Tibial nerve (tissue), 4 donors: ENCODE results near the gene WTAP. TPM values are rescaled to one million over a fixed set of nuclear protein-coding genes. Genes with fewer than 3 reads are reported as not detected.
A peak's percentile ranks its signal among the peaks of the same experiment; 100 is the strongest.

Experiments used
- DNase-seq, 2 donors: peaks; one replicate each; pipeline ENCODE4 v3.0.0-alpha.2; 2019; ENCODE audit warnings: low spot score in 2 of 2
- H3K27ac ChIP-seq, 4 donors: fragments of 200-600 bp; sonication (generic) in 3 of 4; one replicate each; pipeline ENCODE4 v1.5.1; 2017 to 2019; ENCODE audit warnings: mild to moderate bottlenecking in 1 of 4
- H3K27me3 ChIP-seq, 2 donors: fragments of 200-600 bp; sonication (generic) in 1 of 2; one replicate each; pipeline versions ENCODE4 v1.5.1 to v1.6.0; 2017 to 2019
- H3K36me3 ChIP-seq, 3 donors: fragments of 200-600 bp; sonication (generic); one replicate each; pipeline ENCODE4 v1.5.1; 2018 to 2019
- H3K4me1 ChIP-seq, 4 donors: fragments of 200-600 bp; sonication (generic) in 3 of 4; one replicate each; pipeline ENCODE4 v1.5.1; 2017 to 2019
- H3K4me3 ChIP-seq, 4 donors: fragments of 200-600 bp; sonication (generic) in 3 of 4; one replicate each; pipeline ENCODE4 v1.5.1; 2017 to 2019; ENCODE audit warnings: mild to moderate bottlenecking in 1 of 4, moderate library complexity in 1 of 4
- H3K9me3 ChIP-seq, 4 donors: fragments of 200-600 bp; sonication (generic) in 3 of 4; one replicate each; pipeline ENCODE4 v1.5.1; 2017 to 2019
- EP300 ChIP-seq, 2 donors: sonication (generic); formaldehyde crosslinking; IDR thresholded peaks; one replicate each; pipeline ENCODE4 v1.6.1; 2017; ENCODE audit warnings: antibody characterized with exemption in 2 of 2, mild to moderate bottlenecking in 1 of 2
- POLR2A ChIP-seq, 2 donors: fragments of 450-650 bp; IDR thresholded peaks; one replicate each; pipeline ENCODE4 v1.6.1; 2017; ENCODE audit warnings: antibody characterized with exemption in 2 of 2, mild to moderate bottlenecking in 2 of 2, moderate library complexity in 2 of 2
- WGBS, 2 donors: methylation state at CpG; one replicate each; pipeline ENCODE4 v1.1.5; 2018; 5-methylcytosine and 5-hydroxymethylcytosine counted together
- total RNA-seq, 4 donors: library from RNA; depleted of rRNA; stranded (reverse); fragments of >200 nt; gene quantifications; one replicate each; pipeline ENCODE4 v1.1.0, GENCODE V29; 2016
- TF ChIP-seq, protein P1 (sequence below), 5 experiments: fragments of 200-600 bp in 3 of 5; fragments of 450-650 bp in 2 of 5; sonication (generic) in 3 of 5; IDR thresholded peaks; one replicate each; pipeline ENCODE4 v1.5.1; 2016 to 2019; ENCODE audit warnings: antibody characterized with exemption in 5 of 5, mild to moderate bottlenecking in 3 of 5, moderate library complexity in 2 of 5

The WTAP gene
- total RNA-seq, 4 donors from 2014 or later: 69.3 to 81.4 (median 78.0) TPM

DNA sequence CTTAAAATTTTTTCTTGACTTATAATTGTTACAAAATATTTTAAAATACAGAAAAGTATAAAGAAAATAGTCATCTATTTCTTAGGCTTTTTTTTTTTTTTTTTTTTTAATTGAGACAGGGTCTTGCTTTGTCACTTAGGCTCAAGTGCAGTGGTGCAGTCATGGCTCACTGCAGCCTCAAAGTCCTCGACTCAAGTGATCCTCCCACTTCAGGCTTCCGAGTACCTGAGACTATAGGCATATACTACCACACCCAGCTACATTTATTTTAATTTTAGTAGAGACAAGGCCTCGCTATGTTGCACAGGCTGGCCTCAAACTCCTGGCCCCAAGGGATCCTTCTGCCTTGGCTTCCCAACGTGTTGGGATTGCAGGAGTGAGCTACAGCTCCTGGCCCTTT, 29.2 kb downstream of the WTAP start:
- H3K27ac ChIP-seq: no peak overlapping the region
- no peak overlapping the region for H3K4me3 ChIP-seq
- WGBS, 2 donors: 82 to 83% methylated on average over 4 of the region's 4 CpGs
- DNase-seq: no peak
- TF ChIP-seq POLR2A (IDR thresholded peaks at IDR 0.05) (no peak), EP300 (IDR thresholded peaks at IDR 0.05) (no peak)
- TF ChIP-seq, protein P1, sequence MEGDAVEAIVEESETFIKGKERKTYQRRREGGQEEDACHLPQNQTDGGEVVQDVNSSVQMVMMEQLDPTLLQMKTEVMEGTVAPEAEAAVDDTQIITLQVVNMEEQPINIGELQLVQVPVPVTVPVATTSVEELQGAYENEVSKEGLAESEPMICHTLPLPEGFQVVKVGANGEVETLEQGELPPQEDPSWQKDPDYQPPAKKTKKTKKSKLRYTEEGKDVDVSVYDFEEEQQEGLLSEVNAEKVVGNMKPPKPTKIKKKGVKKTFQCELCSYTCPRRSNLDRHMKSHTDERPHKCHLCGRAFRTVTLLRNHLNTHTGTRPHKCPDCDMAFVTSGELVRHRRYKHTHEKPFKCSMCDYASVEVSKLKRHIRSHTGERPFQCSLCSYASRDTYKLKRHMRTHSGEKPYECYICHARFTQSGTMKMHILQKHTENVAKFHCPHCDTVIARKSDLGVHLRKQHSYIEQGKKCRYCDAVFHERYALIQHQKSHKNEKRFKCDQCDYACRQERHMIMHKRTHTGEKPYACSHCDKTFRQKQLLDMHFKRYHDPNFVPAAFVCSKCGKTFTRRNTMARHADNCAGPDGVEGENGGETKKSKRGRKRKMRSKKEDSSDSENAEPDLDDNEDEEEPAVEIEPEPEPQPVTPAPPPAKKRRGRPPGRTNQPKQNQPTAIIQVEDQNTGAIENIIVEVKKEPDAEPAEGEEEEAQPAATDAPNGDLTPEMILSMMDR (IDR thresholded peaks at IDR 0.05): no peak
- H3K27me3 ChIP-seq: no peaks in the 10 kb centered on the region
- H3K36me3 ChIP-seq: peaks cover 0 to 64% (median 8%) of the 10 kb centered on the region in 3 donors
- no peaks in the 10 kb centered on the region for H3K9me3 ChIP-seq
- peaks cover 0 to 13% (median 9%) of the 10 kb centered on the region in 4 donors for H3K4me1 ChIP-seq

DNA sequence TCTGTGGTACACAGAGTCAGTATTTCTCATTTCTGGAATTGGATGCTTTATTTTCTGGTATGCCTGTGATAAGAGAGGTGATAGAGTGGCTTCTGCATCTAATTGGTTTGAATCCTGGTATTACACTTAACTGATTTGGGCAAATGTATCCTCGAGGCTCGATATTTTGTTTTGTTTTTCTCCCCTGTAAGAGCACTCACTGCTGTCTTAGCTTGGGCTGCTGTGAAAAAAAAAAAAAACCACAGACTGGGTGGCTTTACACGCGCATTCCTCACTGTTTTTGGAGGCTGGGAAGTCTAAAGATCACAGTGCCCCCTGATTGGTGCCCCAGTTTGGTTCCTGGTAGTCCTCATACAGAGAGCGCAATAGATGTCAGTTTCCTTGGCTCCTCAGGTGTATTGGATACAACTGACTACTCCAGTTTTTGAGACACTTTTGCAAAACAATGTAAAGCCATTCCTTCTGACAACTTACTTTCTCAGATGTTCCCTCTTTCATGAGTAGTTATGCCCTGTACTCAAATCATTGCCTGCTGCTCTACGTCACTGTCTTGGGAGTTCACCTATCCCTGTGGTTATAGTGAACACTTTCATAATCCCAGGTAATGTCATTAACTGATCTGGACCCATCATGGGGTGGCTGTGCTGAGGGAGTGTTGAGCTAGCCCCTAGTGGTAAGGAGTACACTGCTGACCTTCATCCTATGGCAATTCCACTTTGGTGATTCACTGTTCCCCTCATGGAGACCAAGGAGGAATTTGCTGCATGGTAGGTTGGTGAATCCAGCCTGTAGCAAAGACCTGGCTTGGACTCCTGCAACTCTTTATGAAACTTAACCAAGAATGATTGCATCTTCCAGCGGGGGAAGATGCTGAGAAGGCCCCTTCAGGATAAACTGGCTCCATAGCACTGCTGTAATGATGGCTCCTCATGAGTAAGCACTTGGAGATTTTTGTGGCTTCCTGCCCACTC, 31.0 kb downstream of the WTAP start:
- no peak for DNase-seq
- Histone ChIP-seq H3K36me3 (peaks cover 0 to 47% (median 8%) of the 10 kb centered on the region in 3 donors), H3K4me1 (peaks cover 0 to 22% (median 17%) of the 10 kb centered on the region in 4 donors), H3K27me3 (no peaks in the 10 kb centered on the region), H3K4me3 (no peak overlapping the region), H3K27ac (no peak overlapping the region), H3K9me3 (no peaks in the 10 kb centered on the region)
- TF ChIP-seq EP300 (IDR thresholded peaks at IDR 0.05): no peak
- TF ChIP-seq, protein P1 (IDR thresholded peaks at IDR 0.05): no peak
- no peak for TF ChIP-seq POLR2A (IDR thresholded peaks at IDR 0.05)
- 93 to 95% methylated on average over 7 of the region's 7 CpGs for WGBS, 2 donors

DNA sequence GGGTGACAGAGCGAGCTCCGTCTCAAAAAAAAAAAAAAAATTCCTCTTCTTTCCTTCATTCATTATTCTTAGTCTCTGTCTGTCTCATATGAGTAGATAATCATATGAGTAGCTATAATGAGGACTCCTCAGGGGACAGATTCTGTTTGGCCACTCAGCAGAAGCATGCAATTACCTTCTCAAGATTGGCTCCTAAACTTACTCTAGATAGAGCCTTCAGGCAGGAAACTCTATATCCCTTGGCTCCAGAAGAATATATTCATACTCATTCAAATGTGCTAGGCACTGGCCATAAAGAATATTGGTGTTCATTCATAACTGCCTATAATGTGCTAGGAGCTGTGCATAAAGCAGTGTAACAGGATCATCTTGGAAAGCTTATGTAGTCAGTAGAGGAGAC, 32.3 kb downstream of the WTAP start:
- 76 to 78% methylated on average over 2 of the region's 2 CpGs for whole genome bisulfite sequencing, 2 donors
- no peak for DNase-seq
- Histone ChIP-seq H3K4me3 (no peak overlapping the region), H3K27me3 (no peaks in the 10 kb centered on the region), H3K36me3 (peaks cover 0 to 43% (median 8%) of the 10 kb centered on the region in 3 donors), H3K9me3 (no peaks in the 10 kb centered on the region), H3K27ac (peak overlapping the region in 1 of 4 donors; percentile 98), H3K4me1 (peaks cover 0 to 23% (median 17%) of the 10 kb centered on the region in 4 donors)
- TF ChIP-seq EP300 (IDR thresholded peaks at IDR 0.05) (no peak), POLR2A (IDR thresholded peaks at IDR 0.05) (no peak)
- TF ChIP-seq, protein P1 (IDR thresholded peaks at IDR 0.05): no peak

DNA sequence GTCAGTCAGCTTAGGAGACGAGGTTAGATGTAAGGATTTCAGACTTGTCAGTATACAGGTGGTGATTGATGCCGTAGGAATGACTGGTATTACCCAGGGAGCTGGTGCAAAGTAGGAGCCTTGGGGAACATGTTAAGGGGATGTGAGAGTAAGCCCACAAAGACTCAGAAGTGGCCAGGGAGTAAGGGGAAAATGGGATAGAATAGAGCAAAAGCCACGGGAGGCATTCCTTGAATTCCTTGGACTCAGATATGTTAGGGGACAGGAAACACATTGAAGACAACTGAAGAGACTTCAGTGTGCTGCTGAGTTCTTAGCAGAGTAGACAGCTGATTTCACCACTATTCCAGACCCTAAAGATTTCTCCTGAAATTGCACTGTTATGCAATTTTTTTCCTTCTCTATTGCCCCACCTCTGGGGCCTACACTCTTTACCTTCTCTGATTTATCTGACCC, 33.3 kb downstream of the WTAP start:
- Histone ChIP-seq H3K27me3 (no peaks in the 10 kb centered on the region), H3K4me1 (peaks cover 0 to 23% (median 17%) of the 10 kb centered on the region in 4 donors), H3K27ac (peak overlapping the region in 3 of 4 donors; percentile 97 to 99 (median 98)), H3K36me3 (peaks cover 0 to 37% (median 0%) of the 10 kb centered on the region in 3 donors), H3K4me3 (peak overlapping the region in 3 of 4 donors; percentile 69 to 99 (median 75)), H3K9me3 (no peaks in the 10 kb centered on the region)
- DNase-seq: no peak
- 57 to 59% methylated on average over 3 of the region's 3 CpGs for WGBS, 2 donors
- TF ChIP-seq EP300 (IDR thresholded peaks at IDR 0.05) (no peak), POLR2A (IDR thresholded peaks at IDR 0.05) (no peak)
- TF ChIP-seq, protein P1 (IDR thresholded peaks at IDR 0.05): no peak
